Osteoblast (primary cell): ENCODE results near the gene FOXA3. TPM values are rescaled to one million over a fixed set of nuclear protein-coding genes. Genes with fewer than 3 reads are reported as not detected.

Experiments
- DNase-seq: peaks from one replicate; pipeline ENCODE4 v3.0.0; 2011; ENCODE audit warnings: low spot score, mixed read lengths; ENCODE audit not compliant: insufficient read length; ENCODE audit errors: missing footprints
- H2AFZ ChIP-seq: 2 replicates; pipeline ENCODE4 v1.6.0; 2011; ENCODE audit warnings: mild to moderate bottlenecking, low read length
- H3K27ac ChIP-seq: 2 replicates; pipeline ENCODE4 v1.5.1; 2011; ENCODE audit warnings: mild to moderate bottlenecking, low read depth, low read length, moderate library complexity
- H3K27me3 ChIP-seq: 2 replicates; pipeline ENCODE4 v1.6.0; 2012; ENCODE audit warnings: mild to moderate bottlenecking, control low read depth, inconsistent platforms, low read length, moderate library complexity; ENCODE audit not compliant: insufficient read depth
- H3K36me3 ChIP-seq: 2 replicates; pipeline ENCODE4 v1.5.1; 2011; ENCODE audit warnings: mild to moderate bottlenecking, low read length, control low read depth, moderate library complexity; ENCODE audit not compliant: insufficient read depth
- H3K4me1 ChIP-seq: 2 replicates; pipeline ENCODE4 v1.5.1; 2011; ENCODE audit warnings: mild to moderate bottlenecking, low read length, control low read depth, moderate library complexity; ENCODE audit not compliant: insufficient read depth
- H3K4me2 ChIP-seq: 2 replicates; pipeline ENCODE4 v1.6.0; 2011; ENCODE audit warnings: mild to moderate bottlenecking, low read length; ENCODE audit not compliant: insufficient read depth
- H3K4me3 ChIP-seq: fragments of 200-600 bp; sonication (generic); 3 replicates; pipeline ENCODE4 v1.5.1; 2012; ENCODE audit warnings: mild to moderate bottlenecking, low read length, inconsistent platforms; ENCODE audit not compliant: insufficient read depth
- H3K79me2 ChIP-seq: 2 replicates; pipeline ENCODE4 v1.6.0; 2012; ENCODE audit warnings: mild to moderate bottlenecking, low read length, control low read depth, inconsistent platforms; ENCODE audit not compliant: insufficient read depth
- H3K9me3 ChIP-seq: 2 replicates; pipeline ENCODE4 v1.5.1; 2011; ENCODE audit warnings: low read depth, low read length, control low read depth
- H4K20me1 ChIP-seq: 2 replicates; pipeline ENCODE4 v1.6.0; 2012; ENCODE audit warnings: mild to moderate bottlenecking, low read length, control low read depth; ENCODE audit not compliant: insufficient read depth
- CTCF ChIP-seq: IDR thresholded peaks from 2 replicates; pipeline ENCODE4 v1.5.1; 2011; ENCODE audit warnings: mild to moderate bottlenecking, low read depth, low read length, moderate library complexity; ENCODE audit errors: extremely low read depth
- total RNA-seq: library from RNA; depleted of rRNA; stranded (reverse); fragments of >200 nt; gene quantifications from 2 replicates; pipeline ENCODE4 v1.2.3, GENCODE V29; 2012

The FOXA3 gene
- total RNA-seq, 1 donor: not detected

DNA sequence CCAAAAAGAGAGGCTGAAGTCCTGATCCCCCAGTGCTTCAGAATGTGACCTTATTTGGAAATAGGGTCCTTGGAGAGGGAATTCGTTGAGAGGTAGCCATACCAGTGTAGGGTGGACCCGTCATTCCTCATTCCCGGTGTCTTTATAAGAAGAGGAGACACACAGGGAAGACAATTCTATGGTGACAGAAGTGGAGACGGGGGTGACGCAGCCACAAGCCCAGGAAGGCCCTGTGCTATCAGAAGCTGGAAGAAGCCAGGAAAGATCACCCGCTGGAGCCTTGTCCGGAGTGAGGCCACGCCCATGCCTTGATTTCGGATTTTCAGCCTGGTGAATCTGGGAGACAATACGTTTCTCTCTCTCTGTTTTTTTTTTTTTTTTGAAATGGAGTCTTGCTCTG lies 40.9 kb downstream of the FOXA3 start:
- no peak for TF ChIP-seq CTCF
- no peak overlapping the region for H2AFZ ChIP-seq

GRCh38 chr19:45906221-45906620 lies 42.1 kb downstream of the FOXA3 start:
- H4K20me1 ChIP-seq: no peaks in the 10 kb centered on the region
- no peaks in the 10 kb centered on the region for H3K36me3 ChIP-seq
- H3K79me2 ChIP-seq: peaks cover 7% of the 10 kb centered on the region
- H3K4me2 ChIP-seq: no peak overlapping the region
- H3K9me3 ChIP-seq: no peaks in the 10 kb centered on the region
- TF ChIP-seq CTCF: no peak
- H3K4me1 ChIP-seq: peaks cover under 1% of the 10 kb centered on the region
- DNase-seq: peak; percentile 15
- peaks cover 2% of the 10 kb centered on the region for H3K27me3 ChIP-seq
- peak overlapping the region; percentile 50 for H2AFZ ChIP-seq
- H3K4me3 ChIP-seq: no peak overlapping the region
- H3K27ac ChIP-seq: no peak overlapping the region

More for the DNA sequence above, 40.9 kb downstream of the FOXA3 start:
- Histone ChIP-seq H3K4me2 (no peak overlapping the region), H3K27me3 (no peaks in the 10 kb centered on the region), H3K27ac (no peak overlapping the region), H3K79me2 (peaks cover 10% of the 10 kb centered on the region), H3K4me1 (peaks cover 5% of the 10 kb centered on the region), H3K36me3 (no peaks in the 10 kb centered on the region), H3K4me3 (no peak overlapping the region), H4K20me1 (peaks cover 9% of the 10 kb centered on the region), H3K9me3 (no peaks in the 10 kb centered on the region)
- DNase-seq: peak; percentile 8

GRCh38 chr19:45908956-45909355 lies 44.8 kb downstream of the FOXA3 start:
- TF ChIP-seq CTCF: no peak
- Histone ChIP-seq H3K4me2 (no peak overlapping the region), H3K9me3 (no peaks in the 10 kb centered on the region), H4K20me1 (no peaks in the 10 kb centered on the region), H3K79me2 (no peaks in the 10 kb centered on the region), H3K27me3 (peaks cover 10% of the 10 kb centered on the region), H2AFZ (no peak overlapping the region), H3K27ac (no peak overlapping the region), H3K36me3 (no peaks in the 10 kb centered on the region), H3K4me1 (no peaks in the 10 kb centered on the region), H3K4me3 (no peak overlapping the region)
- peak; percentile 76 for DNase-seq

GRCh38 chr19:45911291-45911690 lies 47.2 kb downstream of the FOXA3 start:
- Histone ChIP-seq H2AFZ (no peak overlapping the region), H3K4me3 (no peak overlapping the region), H3K27me3 (peaks cover 10% of the 10 kb centered on the region), H3K27ac (no peak overlapping the region), H3K36me3 (no peaks in the 10 kb centered on the region), H3K79me2 (no peaks in the 10 kb centered on the region), H3K4me2 (no peak overlapping the region), H3K9me3 (no peaks in the 10 kb centered on the region), H4K20me1 (no peaks in the 10 kb centered on the region), H3K4me1 (no peaks in the 10 kb centered on the region)
- TF ChIP-seq CTCF: no peak
- DNase-seq: no peak
